Measurements from ENCODE around the gene BAHD1.

The BAHD1 gene

DNA sequence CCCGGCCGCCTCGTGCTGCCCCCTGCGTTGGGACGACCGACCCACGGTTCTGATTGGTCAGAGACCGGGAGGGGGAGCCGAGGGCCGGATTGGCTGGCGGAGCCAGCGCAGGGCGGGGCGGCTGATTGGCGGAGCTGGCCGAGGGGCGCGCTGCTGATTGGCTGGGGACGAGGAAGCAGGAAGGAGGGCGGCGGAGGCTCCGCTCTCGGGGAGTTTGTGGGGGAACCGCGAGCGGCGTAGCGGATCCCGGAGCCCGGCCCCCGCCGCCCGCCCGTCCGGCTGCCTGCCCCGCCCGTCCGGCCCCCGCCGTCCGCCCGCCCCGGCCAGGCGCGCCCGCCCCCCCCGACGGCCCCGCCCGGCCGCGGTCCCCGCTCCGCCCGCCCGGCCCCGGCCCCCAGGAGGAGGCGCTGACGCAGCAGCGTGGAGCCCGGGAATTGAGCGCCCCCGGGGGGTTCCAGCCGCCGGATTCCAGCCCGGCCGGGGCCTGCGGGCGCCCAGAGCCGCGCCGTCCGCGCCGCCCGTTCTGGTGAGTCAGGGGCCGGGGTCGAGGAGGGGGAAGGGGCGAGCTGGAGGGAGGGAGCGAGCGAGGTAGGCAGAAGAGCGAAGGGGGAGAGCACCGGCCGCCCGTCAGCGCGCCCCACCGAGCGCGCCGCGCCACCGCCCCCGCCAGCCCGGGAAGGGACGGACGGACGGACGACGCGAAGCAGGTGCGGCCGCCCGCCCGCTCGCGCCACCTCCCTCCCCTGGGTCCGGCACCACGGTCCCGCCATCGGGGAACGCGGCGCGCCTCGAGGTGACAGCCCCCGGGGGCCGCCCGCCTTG is at the start of gene BAHD1:
Gene BAHD1 (plus strand): TSS at position 211 of the 822 bp plus-strand sequence. CDS start 17,512 bp downstream, outside the sequence.
- DNase-seq (ENCODE audit: low read depth): peak; percentile 83

- no peak for DNase-seq (ENCODE audit: low read depth)
These were observed 47.5 kb upstream of the BAHD1 start for GRCh38 chr15:40392986-40393948.

GRCh38 chr15:40397688-40398412 is 42.9 kb upstream of the BAHD1 start:
- DNase-seq (ENCODE audit: low read depth): no peak

DNA sequence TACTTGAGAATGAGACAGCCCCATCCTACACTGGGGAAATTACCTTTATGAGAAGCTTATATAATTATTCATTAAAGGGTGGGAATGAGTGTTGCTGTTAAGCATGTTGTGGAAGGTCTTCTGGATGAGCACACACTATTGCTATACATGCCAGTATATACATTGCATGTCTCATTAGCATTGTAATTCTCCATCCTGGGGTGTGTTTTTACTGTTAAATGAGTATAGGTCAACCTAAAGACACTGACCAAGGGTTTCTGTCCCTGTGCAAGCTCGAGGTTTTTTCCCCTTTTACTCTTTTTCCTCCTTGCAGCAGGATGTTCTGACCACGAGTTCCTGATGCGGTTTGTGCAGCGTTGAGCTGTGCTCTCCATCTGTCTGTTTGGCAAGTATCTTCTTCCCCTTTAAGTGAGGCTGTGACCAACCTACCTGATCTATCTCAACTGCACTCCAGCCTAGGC is 42.3 kb upstream of the BAHD1 start:
- no peak for DNase-seq (ENCODE audit: low read depth)

DNA sequence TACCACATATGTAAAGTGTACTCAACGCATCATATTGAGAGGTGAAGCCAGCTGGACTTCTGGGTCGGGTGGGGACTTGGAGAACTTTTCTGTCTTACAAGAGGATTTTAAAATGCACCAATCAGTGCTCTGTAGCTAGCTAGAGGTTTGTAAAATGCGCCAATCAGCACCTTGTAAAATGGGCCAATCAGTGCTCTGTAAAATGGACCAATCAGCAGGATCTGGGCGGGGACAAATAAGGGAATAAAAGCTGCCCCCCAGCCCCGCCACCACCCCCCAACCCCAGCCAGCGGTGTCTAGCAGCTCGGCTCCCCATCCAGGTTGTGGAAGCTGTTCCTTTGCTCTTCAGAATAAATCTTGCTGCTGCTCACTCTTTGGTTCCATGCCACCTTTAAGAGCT is 41.4 kb upstream of the BAHD1 start:
- DNase-seq (ENCODE audit: low read depth): no peak

- peak; percentile 83 for DNase-seq (ENCODE audit: low read depth)
These were observed 35.0 kb upstream of the BAHD1 start, which contains the start of gene IVD for GRCh38 chr15:40405501-40406381. Gene IVD, plus strand, starts transcription at chr15:40405795. Its CDS starts 33 bp downstream, at chr15:40405828.

DNA sequence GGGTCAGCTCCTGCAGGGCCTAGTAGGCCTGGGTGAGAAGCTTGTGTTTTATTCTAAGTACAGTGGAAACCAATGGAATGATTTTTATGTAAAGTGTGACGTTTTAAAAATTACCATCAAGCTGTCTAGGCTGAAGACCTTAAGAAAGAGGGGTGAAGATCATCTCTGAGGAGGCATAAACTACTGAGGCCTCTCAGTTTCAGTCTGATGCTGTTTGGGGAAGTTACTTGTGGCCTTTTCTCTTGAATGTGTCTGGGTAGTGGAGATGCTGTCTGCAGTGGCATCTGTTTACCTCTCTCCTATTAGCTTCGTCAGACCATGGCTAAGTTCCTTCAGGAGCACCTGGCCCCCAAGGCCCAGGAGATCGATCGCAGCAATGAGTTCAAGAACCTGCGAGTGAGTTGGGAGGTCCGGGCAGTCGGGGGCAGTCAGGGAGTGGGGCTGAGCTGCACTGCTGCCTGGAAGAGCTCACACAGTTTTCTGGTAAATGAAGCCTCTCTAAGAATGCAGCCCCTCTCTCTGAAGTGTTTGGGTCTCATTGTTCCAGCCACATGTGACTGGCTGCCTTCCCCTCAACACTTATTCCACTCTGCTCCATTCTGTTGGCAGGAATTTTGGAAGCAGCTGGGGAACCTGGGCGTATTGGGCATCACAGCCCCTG is 33.3 kb upstream of the BAHD1 start:
- no peak for DNase-seq (ENCODE audit: low read depth)

GRCh38 chr15:40409366-40409765 is 31.4 kb upstream of the BAHD1 start:
- DNase-seq (ENCODE audit: low read depth): no peak

DNA sequence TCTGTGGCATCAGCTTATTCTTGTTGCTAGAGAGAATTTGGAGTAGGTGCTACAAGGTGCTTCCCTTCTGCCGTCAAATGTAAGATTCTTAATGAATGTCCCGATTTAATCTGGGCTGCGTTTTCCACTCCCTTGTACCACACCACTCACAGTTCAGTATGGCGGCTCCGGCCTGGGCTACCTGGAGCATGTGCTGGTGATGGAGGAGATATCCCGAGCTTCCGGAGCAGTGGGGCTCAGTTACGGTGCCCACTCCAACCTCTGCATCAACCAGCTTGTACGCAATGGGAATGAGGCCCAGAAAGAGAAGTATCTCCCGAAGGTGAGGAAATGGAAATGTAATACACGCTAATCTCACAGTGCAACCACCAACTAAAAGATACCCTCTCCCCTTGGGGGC is 30.3 kb upstream of the BAHD1 start:
- DNase-seq (ENCODE audit: low read depth): no peak

DNA sequence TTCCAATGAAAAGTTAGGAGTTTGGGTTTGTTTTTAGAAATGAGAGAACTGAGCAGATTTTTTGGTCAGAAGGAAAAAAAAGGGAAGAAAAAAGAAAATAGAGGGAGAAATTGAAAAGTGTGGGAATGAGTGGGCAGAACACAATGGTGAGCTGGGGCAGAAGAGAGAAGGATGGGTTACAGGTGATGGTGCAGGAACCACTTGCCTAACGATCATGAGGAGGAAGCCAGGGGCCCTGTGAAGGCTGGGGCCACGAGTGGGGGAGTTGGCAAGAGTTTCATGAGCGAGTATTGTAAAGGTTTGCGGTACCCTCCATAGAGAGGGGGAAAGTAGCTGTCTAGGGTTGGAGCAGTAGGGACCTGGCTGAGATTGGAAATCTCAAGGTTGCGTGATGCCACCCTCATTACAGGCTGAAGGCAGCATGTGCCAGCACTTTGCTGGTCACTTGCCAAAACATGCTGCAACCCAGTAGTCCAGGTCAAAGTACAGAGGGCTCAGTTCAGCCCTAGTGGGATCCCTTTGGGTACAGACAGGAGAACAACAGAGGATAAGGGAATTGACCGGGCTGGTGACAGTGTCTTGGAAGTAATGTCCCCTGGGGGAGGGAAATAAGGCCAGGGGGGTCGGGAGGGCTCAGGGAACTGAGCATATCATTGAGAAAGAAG is 28.5 kb upstream of the BAHD1 start:
- DNase-seq (ENCODE audit: low read depth): no peak

GRCh38 chr15:40413036-40413435 is 27.7 kb upstream of the BAHD1 start:
- no peak for DNase-seq (ENCODE audit: low read depth)

- no peak for DNase-seq (ENCODE audit: low read depth)
These were observed 25.9 kb upstream of the BAHD1 start for GRCh38 chr15:40414816-40415215.

DNA sequence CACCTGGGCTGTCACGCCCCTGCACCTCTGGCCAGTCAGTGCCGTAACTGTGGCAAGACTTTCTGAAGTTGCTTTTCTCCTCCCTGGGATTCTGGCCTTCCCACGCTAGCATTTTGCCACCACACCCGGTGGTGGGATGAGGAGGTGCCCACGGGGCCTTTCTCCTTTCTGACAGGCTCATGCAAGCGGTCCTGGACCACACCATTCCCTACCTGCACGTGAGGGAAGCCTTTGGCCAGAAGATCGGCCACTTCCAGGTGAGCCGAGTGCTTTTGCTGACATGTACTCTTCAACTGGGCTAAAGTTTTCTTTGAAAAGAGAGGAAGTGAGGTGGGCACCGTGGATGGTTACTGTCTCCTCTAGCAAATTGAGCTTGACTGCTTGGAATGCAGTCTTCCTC is 25.5 kb upstream of the BAHD1 start:
- DNase-seq (ENCODE audit: low read depth): no peak

GRCh38 chr15:40416056-40416455 is 24.7 kb upstream of the BAHD1 start:
- DNase-seq (ENCODE audit: low read depth): no peak

- DNase-seq (ENCODE audit: low read depth): no peak
These were observed 22.6 kb upstream of the BAHD1 start for GRCh38 chr15:40418126-40418525.

DNA sequence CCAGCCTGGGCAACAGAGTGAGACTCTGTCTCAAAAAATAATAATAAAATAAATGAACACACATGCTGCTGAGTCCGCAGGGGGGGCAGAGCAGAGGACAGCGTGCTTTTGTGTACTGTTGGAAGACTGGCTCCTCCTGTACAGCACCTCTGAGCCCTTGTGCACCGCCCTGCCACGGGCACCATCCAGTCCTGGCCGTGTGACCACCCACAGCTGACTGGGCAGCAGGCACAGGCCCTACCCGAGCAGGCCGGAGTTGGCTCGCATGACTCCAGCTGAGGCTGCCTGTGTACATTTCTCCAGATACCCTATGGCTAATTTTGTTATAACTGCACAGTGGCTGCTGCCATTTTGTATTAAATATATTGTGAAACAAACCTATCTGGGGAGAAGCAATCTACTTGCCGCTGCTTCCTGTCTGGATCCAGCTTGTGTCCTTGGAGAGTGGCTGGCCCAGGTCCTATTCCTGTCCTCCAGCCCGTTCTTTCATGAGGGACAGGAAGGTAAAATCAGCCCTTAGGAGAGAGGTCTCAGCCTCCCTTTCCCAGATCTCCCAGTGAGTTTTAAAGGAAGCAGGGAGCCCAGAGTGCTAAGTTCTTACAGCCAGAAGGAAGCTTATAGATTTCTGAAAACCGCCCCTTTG is 20.6 kb upstream of the BAHD1 start:
- DNase-seq (ENCODE audit: low read depth): no peak

DNA sequence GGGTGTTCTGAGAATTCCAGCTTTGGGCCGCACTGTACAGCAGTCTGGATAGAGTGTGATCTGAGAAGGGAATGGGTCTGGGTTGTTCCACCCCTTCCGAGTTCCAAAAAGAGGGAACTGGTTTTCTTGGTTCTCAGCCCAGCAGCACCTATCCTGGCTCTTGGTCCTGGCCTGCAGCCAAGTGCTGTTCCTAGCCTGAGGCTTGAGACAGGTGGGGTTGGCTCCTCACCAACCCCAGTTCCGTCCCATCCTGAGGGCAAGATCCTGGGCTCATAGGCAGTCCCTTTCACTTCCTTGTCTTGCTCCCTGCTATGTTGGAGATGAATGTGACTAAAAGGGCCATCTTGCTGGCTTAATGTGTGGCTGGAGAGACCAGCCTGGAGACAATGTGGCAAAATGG is 20.0 kb upstream of the BAHD1 start:
- DNase-seq (ENCODE audit: low read depth): no peak

DNA sequence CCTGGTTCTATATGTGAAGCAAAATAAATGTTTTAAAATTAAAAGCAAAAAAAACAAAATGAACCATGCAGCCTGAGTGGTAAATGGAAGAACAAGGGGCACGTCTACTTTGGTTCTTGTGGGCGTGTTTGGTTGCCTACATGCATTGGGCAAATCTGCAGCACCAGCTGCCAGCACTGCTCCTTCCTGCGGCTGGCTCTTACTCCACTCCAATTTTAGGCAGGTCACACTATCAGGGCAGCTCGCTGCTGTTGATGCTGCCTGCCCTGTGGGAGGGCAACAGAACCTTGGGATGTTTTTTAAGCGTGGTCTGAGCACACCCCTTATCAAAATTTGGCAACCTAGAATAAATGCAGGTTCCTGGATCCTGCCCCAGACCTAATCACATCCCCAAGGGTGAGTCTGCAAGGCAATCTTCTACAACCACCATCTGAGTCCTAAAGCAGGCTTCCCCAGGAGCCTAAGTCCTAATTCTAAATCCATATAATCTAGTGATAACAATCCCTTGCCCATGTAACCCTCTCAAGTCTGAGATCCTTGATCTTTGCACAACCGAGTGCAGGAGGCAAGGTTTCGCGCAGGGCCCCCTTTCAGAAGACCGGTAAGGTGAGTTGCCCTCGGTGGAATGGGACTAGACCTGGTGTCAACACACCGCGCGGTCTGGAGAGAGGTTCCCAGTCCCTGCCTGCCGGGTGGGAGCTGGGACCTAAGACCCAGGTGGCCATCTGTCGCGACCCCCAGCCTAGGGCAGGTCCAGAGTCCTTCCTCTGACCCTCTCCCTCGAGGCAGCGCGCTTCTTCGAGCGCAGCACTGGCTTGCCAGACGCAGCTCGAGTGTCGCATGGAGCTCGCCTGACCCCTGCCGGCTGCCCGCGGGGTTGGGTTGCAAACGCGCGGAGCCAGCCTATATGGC is 19.3 kb upstream of the BAHD1 start:
- DNase-seq (ENCODE audit: low read depth): no peak

Measured in HS-27A (cell line).